H1 (cell line): ENCODE data around the gene SPINK14. TPM values are rescaled to one million over a fixed set of nuclear protein-coding genes. Genes with fewer than 3 reads are reported as not detected.

Source experiments
- CTCF ChIA-PET: fragments of 300-600 bp; sonication (Branson Sonifier 250); formaldehyde crosslinking; loops from one replicate; lab custom pipeline; 2021; ENCODE audit not compliant: partially characterized antibody; lab: Charles Lee
- POLR2A ChIA-PET: fragments of 300-600 bp; sonication (Branson Sonifier 250); formaldehyde crosslinking; loops from one replicate; lab custom pipeline; 2021; ENCODE audit warnings: inconsistent platforms; ENCODE audit not compliant: partially characterized antibody; lab: Charles Lee
- DNase-seq, 2 experiments: peaks; one replicate each; pipeline versions ENCODE4 v3.0.0 to v3.0.0-alpha.2; 2010 to 2022; ENCODE audit warnings: low spot score in 2 of 2, low read depth in 1 of 2, mixed read lengths in 1 of 2
- FAIRE-seq: peaks from 2 replicates; lab custom pipeline; 2011; peaks lifted over from hg19 to GRCh38; lab: Jason Lieb, UNC
- H2AFZ ChIP-seq: 2 replicates; pipeline ENCODE4 v1.8.1; 2012; ENCODE audit warnings: low read length, inconsistent platforms
- H2AK5ac ChIP-seq: 2 replicates; pipeline ENCODE4 v1.6.1; 2013; ENCODE audit warnings: low read depth, low read length
- H2BK120ac ChIP-seq: replicated peaks from 2 replicates; pipeline ENCODE3; 2013; ENCODE audit warnings: low read depth, low read length, inconsistent platforms
- H2BK12ac ChIP-seq: 2 replicates; pipeline ENCODE4 v1.6.1; 2013; ENCODE audit warnings: low read depth, low read length
- H2BK15ac ChIP-seq: 2 replicates; pipeline ENCODE4 v1.6.1; 2013; ENCODE audit warnings: low read length
- H2BK20ac ChIP-seq: 2 replicates; pipeline ENCODE4 v1.6.1; 2013; ENCODE audit warnings: low read length
- H2BK5ac ChIP-seq: 2 replicates; pipeline ENCODE4 v1.6.1; 2013; ENCODE audit warnings: low read depth, low read length
- H3K14ac ChIP-seq: 2 replicates; pipeline ENCODE4 v1.6.1; 2013; ENCODE audit warnings: inconsistent platforms; ENCODE audit not compliant: insufficient read length
- H3K18ac ChIP-seq: 2 replicates; pipeline ENCODE4 v1.6.1; 2013; ENCODE audit warnings: low read length; ENCODE audit errors: extremely low read depth
- H3K23ac ChIP-seq: 2 replicates; pipeline ENCODE4 v1.6.1; 2013; ENCODE audit warnings: inconsistent platforms; ENCODE audit not compliant: insufficient read length
- H3K23me2 ChIP-seq: 2 replicates; pipeline ENCODE4 v1.6.1; 2013; ENCODE audit warnings: low read depth, low read length
- H3K27ac ChIP-seq: 2 replicates; pipeline ENCODE4 v1.6.1; 2011; ENCODE audit warnings: low read depth, low read length, inconsistent platforms
- H3K27me3 ChIP-seq, 4 experiments: replicated peaks in 1 of 4; 1 replicate in 1 of 4; 2 replicates in 3 of 4; pipeline versions ENCODE4 v1.6.1 to v1.8.1; 2011 to 2013; ENCODE audit warnings: low read length in 3 of 4, mild to moderate bottlenecking in 3 of 4, inconsistent platforms in 2 of 4, mixed read lengths in 2 of 4, moderate library complexity in 1 of 4; ENCODE audit not compliant: control insufficient read depth in 3 of 4, insufficient read depth in 3 of 4; ENCODE audit errors: extremely low read depth in 1 of 4
- H3K36me3 ChIP-seq, 4 experiments: 2 replicates each; pipeline versions ENCODE4 v1.6.1 to v1.8.1; 2011 to 2013; ENCODE audit warnings: mild to moderate bottlenecking in 4 of 4, low read length in 3 of 4, moderate library complexity in 2 of 4, control low read depth in 1 of 4, inconsistent platforms in 1 of 4; ENCODE audit not compliant: insufficient read depth in 4 of 4, control insufficient read depth in 2 of 4
- H3K4ac ChIP-seq: replicated peaks from 2 replicates; pipeline ENCODE3; 2013; ENCODE audit warnings: low read length, low read depth, mixed read lengths, inconsistent platforms; ENCODE audit not compliant: insufficient read length
- H3K4me1 ChIP-seq, 4 experiments: replicated peaks in 1 of 4; 1 replicate in 1 of 4; 2 replicates in 3 of 4; pipeline versions ENCODE4 v1.6.1 to v1.8.1; 2011 to 2013; ENCODE audit warnings: low read length in 3 of 4, inconsistent platforms in 2 of 4, mixed read lengths in 1 of 4; ENCODE audit not compliant: insufficient read depth in 4 of 4, control insufficient read depth in 3 of 4
- H3K4me2 ChIP-seq, 2 experiments: 2 replicates each; pipeline versions ENCODE4 v1.6.1 to v1.8.1; 2011 to 2013; ENCODE audit warnings: low read depth in 2 of 2, low read length in 2 of 2, control low read depth in 1 of 2, inconsistent platforms in 1 of 2, mild to moderate bottlenecking in 1 of 2; ENCODE audit not compliant: insufficient read depth in 1 of 2
- H3K4me3 ChIP-seq, 4 experiments: fragments of 200-600, 300-600 bp in 1 of 4; sonication (generic), shearing (Covaris generic), sonication (Bioruptor Twin) in 1 of 4; 2 replicates each; pipeline versions ENCODE4 v1.5.1 to v1.8.1; 2011 to 2016; ENCODE audit warnings: low read length in 4 of 4, low read depth in 3 of 4, control low read depth in 2 of 4, inconsistent platforms in 2 of 4, mild to moderate bottlenecking in 2 of 4, mixed read lengths in 1 of 4, moderate library complexity in 1 of 4; ENCODE audit not compliant: insufficient read depth in 2 of 4; ENCODE audit errors: extremely low read depth in 1 of 4
- H3K56ac ChIP-seq: replicated peaks from 2 replicates; pipeline ENCODE3; 2013; ENCODE audit warnings: low read depth, mild to moderate bottlenecking, mixed read lengths, low read length, inconsistent platforms; ENCODE audit not compliant: insufficient read length
- H3K79me1 ChIP-seq: 2 replicates; pipeline ENCODE4 v1.6.1; 2013; ENCODE audit warnings: low read depth, low read length, control low read depth
- H3K79me2 ChIP-seq, 2 experiments: 2 replicates each; pipeline versions ENCODE4 v1.6.1 to v1.8.1; 2012 to 2013; ENCODE audit warnings: low read length in 2 of 2, mild to moderate bottlenecking in 2 of 2, inconsistent platforms in 1 of 2; ENCODE audit not compliant: insufficient read depth in 2 of 2, control insufficient read depth in 1 of 2
- H3K9ac ChIP-seq, 4 experiments: replicated peaks in 1 of 4; 1 replicate in 1 of 4; 2 replicates in 3 of 4; pipeline versions ENCODE4 v1.6.1 to v1.8.1; 2011 to 2013; ENCODE audit warnings: low read depth in 3 of 4, low read length in 3 of 4, control low read depth in 2 of 4, mild to moderate bottlenecking in 2 of 4, moderate library complexity in 2 of 4, inconsistent platforms in 1 of 4; ENCODE audit errors: extremely low read depth in 1 of 4
- H3K9me3 ChIP-seq, 2 experiments: 2 replicates each; pipeline versions ENCODE4 v1.6.1 to v1.8.1; 2012 to 2013; ENCODE audit warnings: mild to moderate bottlenecking in 2 of 2, moderate library complexity in 2 of 2, control low read depth in 1 of 2, inconsistent platforms in 1 of 2, low read depth in 1 of 2, low read length in 1 of 2, mixed read lengths in 1 of 2; ENCODE audit not compliant: insufficient read depth in 2 of 2
- H4K20me1 ChIP-seq, 2 experiments: replicated peaks in 1 of 2; 2 replicates each; pipeline versions ENCODE3 to v1.8.1; 2011 to 2013; ENCODE audit warnings: inconsistent platforms in 2 of 2, low read length in 2 of 2, mild to moderate bottlenecking in 1 of 2; ENCODE audit not compliant: insufficient read depth in 2 of 2, control insufficient read depth in 1 of 2
- H4K5ac ChIP-seq: 2 replicates; pipeline ENCODE4 v1.6.1; 2013; ENCODE audit warnings: low read length, low read depth, mixed read lengths, inconsistent platforms; ENCODE audit not compliant: insufficient read length
- H4K8ac ChIP-seq: 2 replicates; pipeline ENCODE4 v1.8.0; 2013; ENCODE audit warnings: mild to moderate bottlenecking, moderate library complexity, low read length, inconsistent platforms; ENCODE audit not compliant: insufficient read depth; ENCODE audit errors: extremely low read depth
- H4K91ac ChIP-seq: replicated peaks from 2 replicates; pipeline ENCODE3; 2013; ENCODE audit warnings: low read length, mixed read lengths, inconsistent platforms; ENCODE audit not compliant: insufficient read length
- BCL11A ChIP-seq, 2 experiments: IDR thresholded peaks; one replicate each; pipeline ENCODE4 v1.6.1; 2011; ENCODE audit warnings: low read depth in 2 of 2, low read length in 2 of 2, mild to moderate bottlenecking in 2 of 2
- CBX8 ChIP-seq: fragments of 300-800, 300-1000 bp; sonication (generic); IDR thresholded peaks from 2 replicates; pipeline ENCODE4 v1.7.1; 2016; ENCODE audit warnings: low read depth, low read length, borderline replicate concordance
- CHD1 ChIP-seq: IDR thresholded peaks from 2 replicates; pipeline ENCODE4 v1.6.1; 2012; ENCODE audit warnings: low read depth, low read length, improper control_type of control experiment
- CHD2 ChIP-seq: IDR thresholded peaks from 2 replicates; pipeline ENCODE4 v1.6.1; 2012; ENCODE audit warnings: low read length, improper control_type of control experiment
- CTBP2 ChIP-seq: IDR thresholded peaks from 2 replicates; pipeline ENCODE4 v1.7.0; 2011; ENCODE audit warnings: borderline replicate concordance, mild to moderate bottlenecking, moderate library complexity, mixed read lengths, low read length; ENCODE audit not compliant: insufficient read depth, insufficient read length
- EGR1 ChIP-seq: IDR thresholded peaks from 2 replicates; pipeline ENCODE4 v1.6.1; 2011; ENCODE audit warnings: low read depth, low read length, borderline replicate concordance
- FOSL1 ChIP-seq: IDR thresholded peaks from 2 replicates; pipeline ENCODE4 v1.6.1; 2011; ENCODE audit warnings: mild to moderate bottlenecking, low read depth, low read length, moderate library complexity; ENCODE audit not compliant: insufficient read depth
- GABPA ChIP-seq: IDR thresholded peaks from 2 replicates; pipeline ENCODE4 v1.6.1; 2011; ENCODE audit warnings: mild to moderate bottlenecking, low read length, moderate library complexity, borderline replicate concordance; ENCODE audit not compliant: insufficient read depth
- JUN ChIP-seq: IDR thresholded peaks from 2 replicates; pipeline ENCODE4 v1.6.1; 2011; ENCODE audit warnings: low read depth, mild to moderate bottlenecking, improper control_type of control experiment, low read length
- POU5F1 ChIP-seq: IDR thresholded peaks from 2 replicates; pipeline ENCODE4 v1.6.1; 2011; ENCODE audit warnings: low read depth, mild to moderate bottlenecking, low read length, moderate library complexity
- TAF7 ChIP-seq: optimal IDR thresholded peaks from 2 replicates; pipeline ENCODE3; 2011; ENCODE audit warnings: low read depth, mild to moderate bottlenecking, inconsistent platforms, low read length, moderate library complexity, borderline replicate concordance
- TEAD4 ChIP-seq: IDR thresholded peaks from 2 replicates; pipeline ENCODE4 v1.6.1; 2012; ENCODE audit warnings: low read depth, low read length, inconsistent platforms, mixed read lengths
- WGBS, 2 experiments: shearing (Covaris generic) in 1 of 2; methylation state at CpG; one replicate each; pipeline versions ENCODE4 v1.1.6 to v1.1.7; 2013 to 2015; ENCODE audit warnings: low lambda C conversion rate in 2 of 2, mixed read lengths in 2 of 2, inconsistent platforms in 1 of 2, low coverage in 1 of 2, missing lambda C conversion rate in 1 of 2; ENCODE audit not compliant: insufficient replicate concordance in 2 of 2, insufficient coverage in 1 of 2, insufficient read length in 1 of 2; ENCODE audit errors: extremely low coverage in 1 of 2, missing lambda C conversion rate in 1 of 2; 5-methylcytosine and 5-hydroxymethylcytosine counted together
- polyA plus RNA-seq, 7 experiments: library from polyadenylated mRNA; depleted of rRNA in 3 of 7; stranded (reverse) in 5 of 7; unstranded in 2 of 7; fragments of >200 nt in 5 of 7; fragments of 200-250 nt in 2 of 7; gene quantifications; 1 replicate in 5 of 7; 2 replicates in 1 of 7; 4 replicates in 1 of 7; pipeline versions ENCODE4 v1.2.1 to v1.2.3, GENCODE V29; 2011 to 2013; ENCODE audit warnings: missing spikeins in 2 of 7, mixed read lengths in 2 of 7
- total RNA-seq: library from RNA; stranded (reverse); fragmentation: NEBNext Ultra II Directional; extraction: Animal tissue kit (Norgen Biotek cat#: 25700); gene quantifications from 2 replicates; pipeline ENCODE4 v1.2.1, GENCODE V29; 2021

The SPINK14 gene
- total and polyA plus RNA-seq, 2 of the 8 experiments (the other 6 are each of a cell fraction or from before 2014, with no cell fraction given) = not detected

- no peak overlapping the region for H3K14ac ChIP-seq
- no peaks in the 10 kb centered on the region for H3K9me3 ChIP-seq
- H3K4ac ChIP-seq = no peak overlapping the region
- no peak overlapping the region for H3K56ac ChIP-seq
- WGBS, 2 experiments = 87% methylated on average over 3 of the region's 3 CpGs; no CpG with 5 or more reads in 1 of the 2 experiments
- no peak overlapping the region for H4K91ac ChIP-seq
- CTCF ChIA-PET = interaction anchor here (0.6 to 1.1 kb wide), 3 partner anchors 150 to 544 kb away, joined by 3 read pairs; no protein-coding TSS in a partner anchor
- TF ChIP-seq CBX8 (no peak), CHD1 (no peak), JUN (no peak), CHD2 (no peak), FOSL1 (no peak), POU5F1 (no peak), EGR1 (no peak), TEAD4 (no peak), GABPA (no peak), CTBP2 (no peak), TAF7 (no peak), BCL11A (IDR thresholded peaks at IDR 0.05; ENCODE audit: low read depth in 2 of 2, low read length in 2 of 2) (no peak)
- H2BK5ac ChIP-seq = no peak overlapping the region
- H2BK12ac ChIP-seq = no peak overlapping the region
- no peak overlapping the region for H2BK15ac ChIP-seq
- H3K27me3 ChIP-seq = no peaks in the 10 kb centered on the region
- POLR2A ChIA-PET = no interaction called here
- H3K79me1 ChIP-seq = no peaks in the 10 kb centered on the region
- H3K9ac ChIP-seq = no peak overlapping the region
- no peak overlapping the region for H4K5ac ChIP-seq
- H2AK5ac ChIP-seq = no peak overlapping the region
- no peak for FAIRE-seq
- H3K23ac ChIP-seq = no peak overlapping the region
- no peaks in the 10 kb centered on the region for H3K4me1 ChIP-seq
- H2BK20ac ChIP-seq = no peak overlapping the region
- no peak overlapping the region for H3K4me2 ChIP-seq
- H2AFZ ChIP-seq = no peak overlapping the region
- H3K23me2 ChIP-seq = no peaks in the 10 kb centered on the region
- H3K18ac ChIP-seq = no peak overlapping the region
- H3K79me2 ChIP-seq = no peaks in the 10 kb centered on the region
- no peak for DNase-seq
- no peaks in the 10 kb centered on the region for H4K20me1 ChIP-seq
- H3K27ac ChIP-seq = no peak overlapping the region
- no peak overlapping the region for H4K8ac ChIP-seq
- H3K4me3 ChIP-seq = no peak overlapping the region
- no peak overlapping the region for H2BK120ac ChIP-seq
- H3K36me3 ChIP-seq = no peaks in the 10 kb centered on the region
Observed at GRCh38 chr5:148186248-148187003, 18.1 kb downstream of the SPINK14 start.
